Panc1 (cell line): ENCODE results near the gene GLCCI1. TPM values are rescaled to one million over a fixed set of nuclear protein-coding genes. Genes with fewer than 3 reads are reported as not detected.

Experiments
- ATAC-seq: fragments of 200-7000 bp; cut with Tn5 transposase; 2 replicates; pipeline ENCODE4 v1.9.1; 2020; ENCODE audit warnings: mild to moderate bottlenecking, moderate library complexity
- BruUV-seq: library from RNA; stranded (reverse); fragments of 400-500 nt; replicated peaks from 2 replicates; lab custom pipeline; 2021; lab: Mats Ljungman, UMichigan
- CTCF ChIA-PET: fragments of 300-600 bp; sonication (Branson Sonifier 250); formaldehyde crosslinking; loops from one replicate; lab custom pipeline; 2022; ENCODE audit warnings: antibody characterized with exemption; lab: Charles Lee
- POLR2A ChIA-PET: fragments of 300-600 bp; sonication (Branson Sonifier 250); formaldehyde crosslinking; loops from one replicate; lab custom pipeline; 2022; ENCODE audit warnings: antibody characterized with exemption; lab: Charles Lee
- DNase-seq: peaks from one replicate; pipeline ENCODE4 v3.0.0-alpha.2; 2010; ENCODE audit warnings: low read depth, low spot score
- H3K27ac ChIP-seq: 2 replicates; pipeline ENCODE4 v1.5.1; 2011; ENCODE audit warnings: mild to moderate bottlenecking, low read length, inconsistent platforms
- H3K27me3 ChIP-seq: fragments of 200-500 bp; sonication (Bioruptor generic); 2 replicates; pipeline ENCODE4 v1.6.0; 2014; ENCODE audit warnings: low read length, inconsistent platforms; ENCODE audit not compliant: control insufficient read depth, insufficient read depth
- H3K36me3 ChIP-seq: fragments of 200-500 bp; sonication (Bioruptor generic); 2 replicates; pipeline ENCODE4 v1.5.1; 2014; ENCODE audit warnings: inconsistent platforms, mild to moderate bottlenecking, low read length, moderate library complexity; ENCODE audit not compliant: control insufficient read depth, insufficient read depth
- H3K4me1 ChIP-seq: 2 replicates; pipeline ENCODE4 v1.5.1; 2011; ENCODE audit warnings: inconsistent platforms, mild to moderate bottlenecking, low read length, moderate library complexity; ENCODE audit not compliant: control insufficient read depth, insufficient read depth
- H3K4me3 ChIP-seq, 2 experiments: 2 replicates each; pipeline ENCODE4 v1.5.1; 2011 to 2012; ENCODE audit warnings: low read depth in 2 of 2, low read length in 2 of 2, mild to moderate bottlenecking in 2 of 2, inconsistent platforms in 1 of 2, moderate library complexity in 1 of 2
- H3K9me3 ChIP-seq: fragments of 200-500 bp; sonication (Bioruptor generic); 2 replicates; pipeline ENCODE4 v1.5.1; 2014; ENCODE audit warnings: low read depth, mild to moderate bottlenecking, inconsistent platforms, low read length, moderate library complexity; ENCODE audit not compliant: control insufficient read depth, insufficient read depth
- CTCF ChIP-seq: fragments of 450-650 bp; IDR thresholded peaks from 2 replicates; pipeline ENCODE4 v1.5.1; 2017; ENCODE audit warnings: mild to moderate bottlenecking
- POLR2AphosphoS5 ChIP-seq: IDR thresholded peaks from 2 replicates; pipeline ENCODE4 v1.6.1; 2012; ENCODE audit warnings: mild to moderate bottlenecking, low read depth, low read length, moderate library complexity
- SIN3A ChIP-seq: IDR thresholded peaks from 2 replicates; pipeline ENCODE4 v1.6.1; 2012; ENCODE audit warnings: low read depth, mild to moderate bottlenecking, low read length, moderate library complexity, borderline replicate concordance; ENCODE audit not compliant: insufficient read depth
- TCF7L2 ChIP-seq: IDR thresholded peaks from 2 replicates; pipeline ENCODE4 v1.6.1; 2011; ENCODE audit warnings: mild to moderate bottlenecking, low read depth, low read length, inconsistent platforms
- in situ Hi-C: cut with HindIII; loops from 2 replicates; pipeline ENCODE4 v1.10.0; 2016; ENCODE audit warnings: low sequenced_read_pairs, low pct_unique_long_range_greater_than_20kb
- intact Hi-C: fragments of 100-400 bp; cut with micrococcal nuclease; formaldehyde crosslinking; loops from one replicate; pipeline ENCODE4 v1.10.0; 2022; ENCODE audit not compliant: unreplicated experiment
- total RNA-seq: library from RNA; stranded (reverse); gene quantifications from one replicate; pipeline ENCODE4 v1.2.1, GENCODE V29; 2021; ENCODE audit not compliant: unreplicated experiment
- TF ChIP-seq, protein P1 (sequence below), 2 experiments: IDR thresholded peaks; 2 replicates each; pipeline ENCODE4 v1.6.1; 2011 to 2012; ENCODE audit warnings: low read depth in 2 of 2, control low read depth in 1 of 2, low read length in 1 of 2, mild to moderate bottlenecking in 1 of 2, moderate library complexity in 1 of 2; ENCODE audit not compliant: insufficient read depth in 1 of 2

The GLCCI1 gene
- total RNA-seq, 1 experiment from 2014 or later: 36.4 TPM

DNA sequence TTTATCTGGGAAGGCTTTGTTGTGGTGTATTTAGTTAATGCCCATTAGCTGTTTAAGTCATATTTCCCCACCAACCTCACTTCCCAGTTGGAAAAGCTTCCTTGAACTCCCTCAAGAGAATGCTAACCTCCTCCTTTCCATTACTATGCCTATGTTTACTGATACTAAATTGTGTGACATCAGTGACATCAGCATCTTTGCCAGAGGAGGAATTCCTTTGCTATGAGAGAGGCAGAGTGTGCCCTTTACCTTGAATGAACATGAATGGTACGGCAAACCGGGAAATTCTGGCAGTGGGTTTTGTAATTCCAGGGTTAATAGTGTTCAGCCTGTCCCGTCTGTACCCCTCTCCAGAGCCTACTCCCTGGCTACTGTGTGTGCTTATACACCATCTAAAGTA lies 22.1 kb upstream of the GLCCI1 start:
- H3K27me3 ChIP-seq: no peaks in the 10 kb centered on the region
- intact Hi-C loops (no loop called here), in situ Hi-C loops (no loop called here)
- DNase-seq: no peak
- H3K36me3 ChIP-seq: no peaks in the 10 kb centered on the region
- CTCF ChIA-PET: no interaction called here
- no peaks in the 10 kb centered on the region for H3K4me1 ChIP-seq
- no peak overlapping the region for H3K4me3 ChIP-seq
- ATAC-seq: no peak
- TF ChIP-seq TCF7L2: no peak
- no peak for TF ChIP-seq SIN3A
- TF ChIP-seq POLR2AphosphoS5: no peak
- TF ChIP-seq CTCF: no peak
- TF ChIP-seq, protein P1, sequence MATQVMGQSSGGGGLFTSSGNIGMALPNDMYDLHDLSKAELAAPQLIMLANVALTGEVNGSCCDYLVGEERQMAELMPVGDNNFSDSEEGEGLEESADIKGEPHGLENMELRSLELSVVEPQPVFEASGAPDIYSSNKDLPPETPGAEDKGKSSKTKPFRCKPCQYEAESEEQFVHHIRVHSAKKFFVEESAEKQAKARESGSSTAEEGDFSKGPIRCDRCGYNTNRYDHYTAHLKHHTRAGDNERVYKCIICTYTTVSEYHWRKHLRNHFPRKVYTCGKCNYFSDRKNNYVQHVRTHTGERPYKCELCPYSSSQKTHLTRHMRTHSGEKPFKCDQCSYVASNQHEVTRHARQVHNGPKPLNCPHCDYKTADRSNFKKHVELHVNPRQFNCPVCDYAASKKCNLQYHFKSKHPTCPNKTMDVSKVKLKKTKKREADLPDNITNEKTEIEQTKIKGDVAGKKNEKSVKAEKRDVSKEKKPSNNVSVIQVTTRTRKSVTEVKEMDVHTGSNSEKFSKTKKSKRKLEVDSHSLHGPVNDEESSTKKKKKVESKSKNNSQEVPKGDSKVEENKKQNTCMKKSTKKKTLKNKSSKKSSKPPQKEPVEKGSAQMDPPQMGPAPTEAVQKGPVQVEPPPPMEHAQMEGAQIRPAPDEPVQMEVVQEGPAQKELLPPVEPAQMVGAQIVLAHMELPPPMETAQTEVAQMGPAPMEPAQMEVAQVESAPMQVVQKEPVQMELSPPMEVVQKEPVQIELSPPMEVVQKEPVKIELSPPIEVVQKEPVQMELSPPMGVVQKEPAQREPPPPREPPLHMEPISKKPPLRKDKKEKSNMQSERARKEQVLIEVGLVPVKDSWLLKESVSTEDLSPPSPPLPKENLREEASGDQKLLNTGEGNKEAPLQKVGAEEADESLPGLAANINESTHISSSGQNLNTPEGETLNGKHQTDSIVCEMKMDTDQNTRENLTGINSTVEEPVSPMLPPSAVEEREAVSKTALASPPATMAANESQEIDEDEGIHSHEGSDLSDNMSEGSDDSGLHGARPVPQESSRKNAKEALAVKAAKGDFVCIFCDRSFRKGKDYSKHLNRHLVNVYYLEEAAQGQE (IDR thresholded peaks at IDR 0.05; ENCODE audit: insufficient read depth in 1 of 2, low read depth in 2 of 2, low read length in 1 of 2): no peak
- no TSS peak for BruUV-seq
- H3K9me3 ChIP-seq: no peaks in the 10 kb centered on the region
- POLR2A ChIA-PET: no interaction called here
- H3K27ac ChIP-seq: no peak overlapping the region

DNA sequence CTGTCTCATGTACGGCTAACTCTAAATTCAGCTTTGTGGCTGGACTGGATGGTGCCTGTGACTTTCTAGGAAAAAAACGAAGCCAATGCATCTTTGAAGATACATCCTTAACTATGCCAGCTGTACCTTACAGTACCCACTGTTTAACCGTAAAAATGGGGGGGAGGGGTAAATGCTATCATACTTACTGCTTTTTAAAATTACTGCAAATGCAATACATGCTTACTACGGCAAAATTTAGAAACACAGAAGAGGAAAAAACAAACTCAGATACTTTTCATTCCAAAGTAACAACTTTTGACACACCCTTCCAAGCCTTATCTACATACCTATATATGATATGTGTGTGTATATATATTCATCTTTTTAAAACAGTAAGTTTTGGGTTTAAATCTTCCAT lies 20.4 kb upstream of the GLCCI1 start:
- DNase-seq: no peak
- ChIA-PET POLR2A (no interaction called here), CTCF (no interaction called here)
- Histone ChIP-seq H3K36me3 (no peaks in the 10 kb centered on the region), H3K27me3 (no peaks in the 10 kb centered on the region), H3K27ac (no peak overlapping the region), H3K9me3 (no peaks in the 10 kb centered on the region), H3K4me3 (no peak overlapping the region), H3K4me1 (no peaks in the 10 kb centered on the region)
- in situ Hi-C loops (no loop called here), intact Hi-C loops (no loop called here)
- TF ChIP-seq, protein P1 (IDR thresholded peaks at IDR 0.05; ENCODE audit: insufficient read depth in 1 of 2, low read depth in 2 of 2, low read length in 1 of 2): no peak
- TF ChIP-seq POLR2AphosphoS5: no peak
- TF ChIP-seq SIN3A: no peak
- TF ChIP-seq TCF7L2: no peak
- no peak for TF ChIP-seq CTCF
- no TSS peak for BruUV-seq
- no peak for ATAC-seq
